T1000 (cell line): ENCODE measurements around the gene CCDC159.
"Not testable (repeated sequence)": the region's sequence is repeated elsewhere in the genome, so short reads cannot be mapped to it uniquely, and the experiment has no call there.

Experiments
- DNase-seq: peaks from one replicate; lab custom pipeline; 2025; ENCODE audit warnings: mixed read lengths; lab: John Stamatoyannopoulos, UW

CCDC159 gene, protein sequence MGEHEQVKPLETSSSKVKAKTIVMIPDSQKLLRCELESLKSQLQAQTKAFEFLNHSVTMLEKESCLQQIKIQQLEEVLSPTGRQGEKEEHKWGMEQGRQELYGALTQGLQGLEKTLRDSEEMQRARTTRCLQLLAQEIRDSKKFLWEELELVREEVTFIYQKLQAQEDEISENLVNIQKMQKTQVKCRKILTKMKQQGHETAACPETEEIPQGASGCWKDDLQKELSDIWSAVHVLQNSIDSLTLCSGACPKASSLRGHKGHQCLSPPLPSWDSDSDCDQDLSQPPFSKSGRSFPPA

DNA sequence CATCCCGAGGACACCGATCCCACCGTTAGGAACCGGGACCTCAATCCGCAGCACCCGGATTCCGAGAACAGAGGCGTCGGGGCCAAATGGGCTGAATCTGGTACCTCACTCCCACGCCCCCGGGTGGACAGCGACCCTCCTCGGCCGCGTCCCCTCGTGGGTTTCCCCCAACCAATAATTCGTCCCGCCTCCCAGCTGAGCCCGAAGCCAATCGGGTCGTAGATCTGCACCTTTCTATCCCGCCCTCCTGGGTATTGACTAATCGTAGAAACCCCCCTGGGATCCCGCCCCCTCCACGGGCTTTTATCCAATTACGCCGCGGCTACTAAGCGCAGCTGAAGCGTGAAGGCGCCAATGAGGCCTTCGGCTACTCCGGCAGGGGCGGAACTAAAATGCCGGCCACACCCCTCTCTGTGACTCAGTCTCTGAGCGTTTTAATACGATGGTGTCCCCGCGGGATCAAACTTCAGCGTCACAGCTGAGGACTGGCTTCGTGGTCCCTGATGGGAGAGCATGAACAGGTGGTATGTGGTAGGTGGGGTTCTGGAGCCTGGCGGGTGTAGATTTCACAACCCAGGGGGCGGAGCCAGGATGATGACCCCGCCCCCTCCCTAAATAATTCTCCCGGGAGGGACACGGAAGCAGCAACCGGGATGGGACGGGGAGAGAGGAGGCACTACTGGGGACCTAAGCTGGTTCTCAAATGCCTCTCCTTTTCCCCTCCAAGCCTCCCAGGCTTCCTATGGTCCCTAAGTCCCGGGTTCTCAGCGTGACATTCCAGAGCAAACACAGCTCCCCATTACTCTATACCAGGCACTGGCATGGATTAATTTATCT lies at the start of gene CCDC159, which contains the start of gene TMEM205:
Gene CCDC159 (plus strand): TSS at position 416 of the 837 bp plus-strand sequence. CDS start 88 bp downstream, at position 504.
Gene TMEM205 (minus strand): TSS at position 165 of the 837 bp plus-strand sequence. CDS start 649 bp downstream, outside the sequence.
- DNase-seq = peak; percentile 99

DNA sequence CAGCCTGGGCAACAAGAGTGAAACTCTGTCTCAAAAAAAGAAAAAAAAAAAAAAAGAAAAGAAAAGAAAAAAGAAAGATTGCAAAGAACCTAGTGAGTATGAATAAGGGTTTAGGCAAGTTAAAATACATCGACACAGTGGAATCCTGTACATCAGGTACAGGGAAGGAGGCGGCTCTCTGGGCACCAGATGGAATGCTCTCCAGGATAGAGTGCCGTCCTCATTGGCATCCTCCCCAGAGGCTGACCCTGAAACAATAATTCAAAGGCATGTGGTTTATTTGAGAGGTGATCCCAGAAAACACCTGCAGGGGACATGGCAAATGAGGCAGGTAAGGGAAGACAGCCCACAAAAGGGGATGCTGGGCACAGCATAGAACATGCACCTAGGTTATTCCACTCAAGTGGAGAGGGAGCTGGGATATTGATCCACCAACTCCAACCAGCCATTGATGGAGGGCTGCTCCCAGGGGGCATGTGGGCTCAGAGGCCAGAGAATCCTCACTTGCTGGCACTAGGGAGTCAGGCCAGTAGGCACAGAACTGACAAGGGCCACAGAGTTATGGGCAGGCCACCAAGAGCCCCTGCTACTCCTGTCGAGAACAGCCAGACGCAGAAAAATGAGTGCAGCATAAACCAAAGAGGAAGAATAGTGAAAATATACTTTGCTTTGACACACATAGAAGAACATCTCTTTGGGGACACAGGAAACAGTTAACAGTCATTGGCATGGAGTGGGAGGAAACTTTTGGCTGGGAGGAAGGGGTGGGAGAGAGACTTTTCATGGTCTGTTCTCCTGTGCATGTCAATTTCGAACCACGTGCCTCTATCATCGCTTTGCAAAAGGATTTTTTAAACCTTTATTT lies 46.1 kb upstream of the CCDC159 start:
- no peak for DNase-seq

DNA sequence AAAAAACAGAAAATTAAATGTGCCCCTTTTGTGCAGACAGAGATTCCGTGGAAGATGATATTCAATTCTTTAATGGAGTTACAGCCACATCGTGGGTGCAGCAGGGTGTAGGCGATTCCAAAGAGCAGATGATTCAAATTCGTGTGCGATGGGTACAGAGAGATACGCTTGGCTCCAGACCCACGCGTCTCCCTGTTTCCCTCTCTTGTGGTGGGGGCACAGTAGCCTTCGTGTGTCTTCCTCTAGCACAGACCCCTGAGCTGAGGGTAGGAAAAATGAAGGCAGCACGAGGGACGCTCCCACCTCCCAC lies 45.6 kb upstream of the CCDC159 start:
- no peak for DNase-seq

DNA sequence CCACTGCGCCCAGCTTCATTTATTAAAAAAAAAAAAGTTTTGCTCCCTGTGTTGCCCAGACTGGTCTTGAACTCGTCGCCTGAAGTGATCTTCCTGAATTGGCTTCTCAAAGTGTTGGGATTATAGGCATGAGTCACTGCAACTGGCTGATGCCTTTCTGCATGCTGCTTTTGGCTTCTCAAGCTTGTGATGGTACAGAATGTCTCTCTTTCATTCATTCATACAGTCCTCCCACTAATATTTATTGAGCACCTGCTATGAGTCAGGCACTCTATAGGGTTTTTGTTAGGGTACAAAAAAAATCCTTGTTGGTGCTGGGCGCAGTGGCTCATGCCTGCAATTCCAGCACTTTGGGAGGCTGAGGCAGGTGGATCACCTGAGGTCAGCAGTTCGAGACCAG lies 41.4 kb upstream of the CCDC159 start:
- DNase-seq = no peak

DNA sequence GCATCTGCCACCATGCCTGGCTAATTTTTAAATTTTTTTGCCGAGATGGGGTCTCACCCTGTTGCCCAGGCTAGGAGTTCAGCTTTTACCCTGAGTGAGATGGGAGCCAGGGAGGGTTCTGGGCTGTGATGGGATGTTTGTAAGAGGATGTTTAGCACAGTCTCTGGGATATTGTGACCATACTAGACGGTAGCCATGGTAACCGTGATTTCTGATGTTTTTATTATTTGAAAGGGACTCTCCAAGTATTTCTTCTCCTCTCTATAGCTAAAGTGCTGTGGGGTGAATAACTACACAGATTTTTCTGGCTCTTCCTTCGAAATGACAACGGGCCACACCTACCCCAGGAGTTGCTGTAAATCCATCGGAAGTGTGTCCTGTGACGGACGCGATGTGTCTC lies 40.0 kb upstream of the CCDC159 start:
- no peak for DNase-seq

DNA sequence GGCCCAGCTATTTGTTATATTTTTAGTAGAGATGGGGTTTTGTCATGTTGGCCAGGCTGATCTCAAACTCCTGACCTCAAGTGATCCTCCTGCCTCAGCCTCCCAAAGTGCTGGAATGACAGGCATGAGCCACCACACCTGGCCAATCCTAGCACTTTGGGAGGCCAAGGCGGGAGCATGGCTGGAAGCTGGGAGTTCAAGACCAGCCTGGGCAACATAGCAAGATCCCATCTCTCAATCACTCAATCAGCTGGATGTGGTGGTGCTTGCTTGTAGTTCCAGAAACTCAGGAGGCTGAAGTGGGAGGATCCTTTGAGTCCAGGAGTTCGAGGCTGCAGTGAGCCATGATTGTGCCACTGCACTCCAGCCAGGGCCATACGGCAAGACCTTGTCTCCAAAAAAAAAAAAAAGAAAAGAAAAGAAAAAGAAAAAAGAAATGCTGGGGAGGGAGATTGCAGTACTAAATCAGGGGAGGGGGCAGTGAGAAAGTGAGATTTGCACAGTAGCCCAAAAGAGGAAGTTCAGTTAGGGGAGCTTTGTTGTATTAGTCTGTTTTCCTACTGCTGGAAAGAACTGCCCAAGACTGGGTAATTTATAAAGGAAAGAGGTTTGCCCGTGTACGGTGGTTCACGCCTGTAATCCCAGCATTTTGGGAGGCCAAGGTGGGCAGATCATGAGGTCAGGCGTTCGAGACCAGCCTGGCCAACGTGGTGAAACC lies 25.9 kb upstream of the CCDC159 start:
- DNase-seq = not testable (repeated sequence)

DNA sequence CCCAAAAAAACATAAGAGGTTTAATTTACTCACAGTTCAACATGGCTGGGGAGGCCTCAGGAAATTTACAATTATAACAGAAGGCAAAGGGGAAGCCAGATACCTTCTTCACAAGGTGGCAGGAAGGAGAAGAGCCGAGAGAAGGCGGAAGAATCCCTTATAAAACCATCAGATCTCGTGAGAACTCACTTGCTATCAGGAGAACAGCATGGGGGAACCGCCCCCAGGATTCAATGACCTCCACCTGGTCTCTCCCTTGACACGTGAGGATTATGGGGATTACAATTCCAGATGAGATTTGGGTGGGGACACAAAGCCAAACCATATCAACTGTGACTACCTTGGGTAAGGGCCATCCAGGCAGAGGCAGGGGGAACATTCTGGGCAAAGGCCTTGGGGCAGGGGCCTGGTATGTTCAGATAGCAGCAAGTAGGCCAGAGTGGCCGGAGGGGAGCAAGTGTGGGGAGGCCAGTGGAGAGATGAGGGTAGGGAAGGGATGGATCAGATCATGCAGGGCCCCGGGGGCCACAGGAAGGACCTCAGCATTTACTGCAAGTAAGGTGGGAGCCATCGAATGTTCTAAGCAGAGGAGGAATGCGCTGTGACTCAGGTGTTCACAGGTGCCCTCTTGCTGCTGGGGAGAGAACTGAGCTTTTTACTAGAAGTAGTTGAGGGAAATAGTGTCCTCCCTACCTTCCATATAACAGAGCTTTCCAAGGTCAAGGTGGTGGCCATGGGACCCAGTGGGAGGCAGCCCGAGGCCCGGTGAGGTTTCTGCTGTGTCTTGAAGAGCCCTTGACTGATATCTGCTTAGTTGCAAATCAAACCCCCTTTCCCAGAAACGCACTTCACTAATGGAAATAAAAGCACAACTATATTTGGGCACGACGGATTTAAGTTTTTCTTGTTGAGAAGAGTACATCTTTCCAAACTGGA lies 24.9 kb upstream of the CCDC159 start:
- no peak for DNase-seq

DNA sequence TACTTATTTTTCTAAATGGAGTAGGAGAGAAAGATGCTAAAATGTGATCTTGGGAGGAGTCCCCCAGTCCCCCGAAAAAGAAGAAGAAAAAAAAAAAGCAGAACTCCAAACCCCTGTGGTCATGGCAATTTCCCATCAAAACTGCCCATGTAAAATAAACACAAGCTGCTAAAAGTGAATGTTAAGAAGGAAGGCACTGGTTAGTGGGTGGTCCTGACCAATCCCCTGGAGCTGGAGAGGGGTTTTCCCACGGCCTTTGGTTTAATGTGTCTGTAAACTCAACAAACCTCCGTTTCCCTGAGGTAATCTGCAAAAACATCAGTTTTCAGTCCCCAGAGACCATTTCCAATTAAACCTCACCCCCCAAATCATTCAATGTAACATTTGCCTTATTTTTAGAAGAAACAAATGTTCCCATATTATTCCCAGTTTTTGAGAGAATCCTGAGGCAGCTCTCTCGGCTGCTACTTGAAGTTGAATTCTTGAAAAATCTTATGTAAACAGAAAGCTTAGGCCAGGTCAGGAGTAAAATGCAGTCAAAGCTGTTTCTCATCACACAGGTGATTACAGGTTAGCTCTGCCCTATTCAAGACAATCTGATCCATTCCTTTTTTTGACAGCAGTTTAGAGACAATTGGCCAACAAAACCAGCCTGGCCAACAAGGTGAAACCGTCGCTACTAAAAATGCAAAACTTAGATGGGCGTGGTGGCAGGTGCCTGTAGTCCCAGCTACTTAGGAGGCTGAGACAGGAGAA lies 23.9 kb upstream of the CCDC159 start:
- no peak for DNase-seq

DNA sequence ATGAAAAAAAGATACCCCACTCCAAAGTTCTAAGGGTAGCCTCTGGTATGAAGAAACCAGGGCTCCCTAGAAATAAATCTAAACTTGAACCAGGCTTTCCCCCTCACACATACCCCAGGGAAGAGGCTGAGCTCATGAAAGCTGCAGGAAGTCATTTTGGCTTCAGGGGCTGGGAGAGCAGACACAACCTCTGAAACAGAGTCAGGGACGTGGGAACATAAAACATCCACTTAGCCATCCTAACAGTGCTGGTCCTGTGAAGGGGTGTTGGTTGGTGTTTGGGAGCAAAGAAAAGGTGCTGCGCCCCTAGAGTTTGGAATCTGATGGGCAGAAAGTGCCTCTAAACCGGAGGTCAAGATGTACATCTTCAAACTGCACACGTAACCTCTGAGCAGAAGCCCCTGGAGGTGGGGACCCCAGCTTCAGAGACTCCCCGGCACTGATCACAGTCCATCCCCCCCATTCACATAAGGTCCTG lies 22.7 kb upstream of the CCDC159 start:
- no peak for DNase-seq

DNA sequence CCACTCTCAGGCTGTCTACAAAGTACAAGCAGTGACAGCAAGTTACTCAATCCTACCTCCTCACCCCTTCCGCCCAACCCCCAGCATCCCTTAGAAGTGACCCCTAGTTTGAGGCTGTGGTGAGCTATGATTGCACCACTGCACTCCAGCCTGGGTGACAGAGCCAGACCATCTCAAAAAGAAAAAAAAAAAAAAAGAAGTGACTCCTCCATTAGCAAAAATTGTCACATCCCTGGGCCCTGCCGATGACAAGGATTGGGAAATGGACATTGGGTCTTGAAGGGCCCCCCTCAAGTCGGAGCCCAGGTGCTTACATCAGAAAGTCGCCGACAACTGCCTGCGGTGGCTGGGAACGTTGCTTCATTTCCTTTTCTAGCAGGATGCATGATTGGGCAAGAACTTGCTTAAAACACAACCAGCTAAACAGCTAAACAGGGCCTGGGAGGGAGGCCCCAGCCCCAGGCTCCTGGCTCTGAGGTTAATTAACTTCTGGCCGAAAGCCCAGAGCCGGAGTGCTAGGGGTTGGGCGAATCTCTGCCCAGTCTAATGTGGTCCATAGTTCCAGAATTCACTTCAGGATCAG lies 22.1 kb upstream of the CCDC159 start:
- peak; percentile 72 for DNase-seq

DNA sequence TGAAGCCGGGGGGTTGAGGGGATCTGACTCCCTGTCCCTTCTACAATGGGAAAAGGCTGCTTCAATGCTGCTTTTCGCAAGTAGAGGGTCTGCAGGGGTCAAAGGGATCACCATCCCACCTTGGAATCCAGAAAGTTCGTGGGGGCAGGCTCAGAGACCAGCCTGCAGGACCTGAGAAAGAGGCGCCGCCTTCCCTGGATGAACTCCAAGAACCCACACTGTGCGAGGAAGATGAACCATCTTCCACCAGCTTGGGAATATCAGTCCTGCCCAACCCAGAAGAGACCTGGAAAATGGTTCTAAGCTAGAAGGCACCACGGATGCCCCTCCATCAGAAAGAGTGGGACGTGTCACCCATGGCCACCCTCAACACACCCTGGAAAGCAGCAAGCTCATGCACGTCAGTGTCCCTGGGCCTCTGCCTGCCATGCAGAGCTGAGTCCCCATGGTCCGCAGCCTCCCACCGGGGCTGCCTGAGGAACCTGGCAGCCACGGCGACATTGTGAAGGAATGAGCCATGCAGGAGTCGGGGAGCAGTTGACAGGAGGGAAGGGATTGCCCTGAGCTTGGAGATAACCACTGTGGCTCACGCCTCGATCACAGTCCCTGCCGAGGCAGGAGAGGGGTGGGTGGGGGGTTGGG lies 21.4 kb upstream of the CCDC159 start:
- no peak for DNase-seq

DNA sequence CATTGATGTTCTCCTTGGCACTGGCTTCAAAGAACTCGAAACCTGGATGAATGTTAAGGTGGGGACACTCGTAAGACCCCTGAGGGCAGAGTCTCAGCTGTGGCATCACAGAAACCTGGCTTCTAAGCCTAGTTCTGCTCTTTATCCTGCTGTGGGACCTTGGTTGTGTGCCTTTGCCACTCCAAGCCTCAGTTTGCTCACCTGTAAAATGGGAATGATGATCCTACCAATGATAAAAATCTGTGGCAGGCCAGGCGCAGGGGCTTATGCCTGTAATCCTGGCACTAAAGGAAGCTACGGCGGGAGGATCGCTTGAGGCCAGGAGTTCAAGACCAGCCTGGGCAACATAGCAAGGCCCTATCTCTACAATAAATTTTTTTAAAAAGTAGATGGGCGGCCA lies 20.8 kb upstream of the CCDC159 start:
- DNase-seq = no peak

DNA sequence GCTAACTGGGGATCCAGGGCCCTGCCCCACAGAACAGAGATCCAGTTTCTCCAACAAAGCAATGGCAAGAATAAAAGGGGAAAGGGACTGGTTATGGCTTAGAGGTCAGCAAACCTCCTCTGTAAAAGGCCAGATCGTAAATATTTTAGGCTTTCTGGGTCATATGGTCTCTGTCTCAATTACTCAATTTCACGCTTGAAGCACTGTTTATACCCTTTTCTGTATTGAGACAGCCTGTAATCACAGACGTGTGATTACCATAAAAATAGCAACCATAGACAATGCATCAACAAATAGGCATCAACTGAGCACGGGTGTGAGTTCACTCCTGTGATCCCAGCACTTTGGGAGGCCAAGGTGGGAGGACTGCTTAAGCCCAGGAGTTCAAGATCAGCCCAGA lies 16.2 kb upstream of the CCDC159 start:
- no peak for DNase-seq

DNA sequence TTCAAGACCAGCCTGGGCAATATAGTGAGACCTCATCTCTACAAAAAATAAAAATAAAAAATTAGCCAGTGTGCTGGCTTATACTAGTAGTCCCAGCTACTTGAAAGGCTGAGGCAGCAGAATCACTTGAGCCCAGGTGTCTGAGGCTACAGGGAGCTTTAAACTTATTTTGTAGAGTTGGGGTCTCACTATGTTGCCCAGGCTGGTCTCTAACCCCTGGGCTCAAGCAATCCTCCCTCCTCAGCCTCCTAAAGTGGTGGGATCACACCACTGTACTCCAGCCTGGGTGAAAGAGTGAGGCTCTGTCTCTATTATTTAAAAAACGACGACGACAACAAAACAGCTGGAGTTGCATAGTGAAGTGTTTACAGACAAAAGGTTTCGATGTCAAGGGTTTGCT lies 14.8 kb upstream of the CCDC159 start:
- no peak for DNase-seq

DNA sequence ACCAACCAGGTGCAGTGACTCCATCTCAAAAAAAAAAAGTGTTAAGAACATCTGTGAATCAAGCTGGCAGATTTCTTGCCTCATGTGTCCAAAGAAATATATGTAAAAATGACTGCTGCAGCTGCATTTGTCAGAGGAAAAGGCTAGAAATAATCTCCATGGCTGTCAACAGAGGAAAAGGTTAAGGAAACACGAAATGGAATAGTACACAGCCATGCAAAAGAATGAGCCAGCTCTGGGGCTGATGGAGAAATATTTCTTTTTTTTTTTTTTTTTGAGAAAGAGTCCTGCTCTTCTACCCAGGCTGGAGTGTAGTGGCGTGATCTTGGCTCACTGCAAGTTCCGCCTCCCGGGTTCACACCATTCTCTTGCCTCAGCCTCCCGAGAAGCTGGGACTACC lies 13.5 kb upstream of the CCDC159 start:
- no peak for DNase-seq

DNA sequence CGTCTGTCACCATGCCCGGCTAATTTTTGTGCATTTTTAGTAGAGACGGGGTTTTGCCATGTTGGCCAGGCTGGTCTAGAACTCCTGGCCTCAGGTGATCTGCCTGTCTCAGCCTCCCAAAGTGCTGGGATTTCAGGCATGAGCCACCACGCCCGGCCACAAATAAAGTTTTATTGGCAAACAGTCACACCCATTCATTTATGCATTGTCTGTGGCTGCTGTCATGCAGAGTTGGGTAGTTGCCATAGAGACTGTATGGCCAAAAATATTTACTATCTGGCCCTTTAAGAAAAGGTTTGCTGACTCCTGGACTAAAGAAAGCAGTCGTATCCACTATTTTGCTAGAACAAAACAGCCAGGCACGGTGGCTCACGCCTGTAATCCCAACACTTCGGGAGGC lies 12.5 kb upstream of the CCDC159 start:
- DNase-seq = not testable (repeated sequence)

DNA sequence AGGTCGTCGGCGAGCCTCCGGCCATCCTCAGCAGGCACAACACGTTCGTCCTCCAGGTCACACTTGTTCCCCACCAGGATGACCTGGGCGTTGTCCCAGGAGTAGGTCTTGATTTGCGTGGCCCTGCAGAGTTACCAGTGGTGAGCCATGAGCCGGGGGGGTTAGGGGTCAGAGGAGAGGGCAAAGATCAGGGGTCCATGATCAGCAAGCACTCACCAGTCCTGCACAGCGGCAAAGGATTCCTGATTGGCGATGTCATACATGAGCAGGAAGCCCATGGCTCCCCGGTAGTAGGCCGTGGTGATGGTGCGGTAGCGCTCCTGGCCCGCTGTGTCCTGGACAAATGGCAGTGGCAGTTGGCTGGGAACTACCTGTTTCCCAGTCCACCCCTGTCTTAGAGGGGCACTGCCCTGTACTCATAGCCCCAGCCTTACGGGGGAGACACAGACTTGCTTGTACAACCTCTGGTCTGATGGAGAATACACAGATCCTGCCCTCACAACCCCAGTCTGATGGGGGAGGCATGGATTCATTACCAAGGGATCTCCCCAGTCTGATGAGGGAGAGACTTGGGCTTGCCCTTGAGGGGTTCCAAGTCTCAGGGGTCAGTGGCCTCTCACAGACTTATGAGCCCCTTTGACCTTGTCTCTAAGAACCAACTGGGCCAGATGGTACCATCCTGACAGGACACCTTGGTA lies 10.7 kb upstream of the CCDC159 start:
- no peak for DNase-seq

DNA sequence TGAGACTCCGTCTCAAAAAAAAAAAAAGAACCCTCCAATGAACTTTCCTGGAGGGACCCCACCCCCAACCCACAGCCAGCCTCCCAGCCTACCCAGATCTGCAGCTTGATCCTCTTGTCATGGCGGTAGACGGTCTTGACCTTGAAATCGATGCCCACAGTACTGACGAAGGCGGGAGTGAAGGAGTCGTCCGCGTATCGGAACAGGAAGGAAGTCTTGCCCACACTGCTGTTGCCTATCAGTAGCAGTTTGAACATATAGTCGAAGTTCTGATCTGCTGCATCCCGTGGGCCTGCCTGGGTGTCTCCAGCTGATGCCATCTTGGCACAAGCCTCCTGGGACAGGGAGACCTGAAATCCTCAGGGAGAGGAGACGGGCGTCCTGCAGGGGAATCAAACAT lies 9.2 kb upstream of the CCDC159 start:
- DNase-seq = no peak
